Neuronal stem cell (in vitro differentiated cells): ENCODE measurements around the gene RING1.

Experiments used
- DNase-seq: peaks from one replicate; pipeline ENCODE4 v3.0.0-alpha.2; 2013; ENCODE audit warnings: low spot score
- H2AFZ ChIP-seq: one replicate; pipeline ENCODE4 v1.6.1; 2013; ENCODE audit warnings: mild to moderate bottlenecking, low read length, inconsistent platforms
- H2AK5ac ChIP-seq: 2 replicates; pipeline ENCODE4 v1.6.1; 2013; ENCODE audit warnings: low read depth, mild to moderate bottlenecking, inconsistent platforms, low read length, moderate library complexity, mixed read lengths
- H2BK120ac ChIP-seq: 2 replicates; pipeline ENCODE4 v1.6.1; 2013; ENCODE audit warnings: low read depth, mild to moderate bottlenecking, inconsistent platforms, low read length, moderate library complexity, mixed read lengths
- H2BK12ac ChIP-seq: one replicate; pipeline ENCODE4 v1.6.1; 2013; ENCODE audit warnings: low read length, inconsistent platforms
- H2BK15ac ChIP-seq: 2 replicates; pipeline ENCODE4 v1.6.1; 2013; ENCODE audit warnings: mild to moderate bottlenecking, low read length, inconsistent platforms, mixed read lengths
- H2BK5ac ChIP-seq: one replicate; pipeline ENCODE4 v1.6.1; 2013; ENCODE audit warnings: inconsistent platforms, mild to moderate bottlenecking, low read length, moderate library complexity
- H3K14ac ChIP-seq: one replicate; pipeline ENCODE4 v1.6.1; 2013; ENCODE audit warnings: low read length, inconsistent platforms
- H3K18ac ChIP-seq: 2 replicates; pipeline ENCODE4 v1.6.1; 2013; ENCODE audit warnings: low read length, inconsistent platforms
- H3K23ac ChIP-seq: 2 replicates; pipeline ENCODE4 v1.6.1; 2013; ENCODE audit warnings: low read depth, mild to moderate bottlenecking, mixed read lengths, low read length, inconsistent platforms; ENCODE audit not compliant: poor library complexity
- H3K27ac ChIP-seq: replicated peaks from 3 replicates; pipeline ENCODE4 v1.5.1; 2013; ENCODE audit warnings: low read length, inconsistent platforms
- H3K27me3 ChIP-seq, 3 experiments: 2 replicates each; pipeline ENCODE4 v1.6.1; 2013; ENCODE audit warnings: low read length in 3 of 3, mild to moderate bottlenecking in 2 of 3, inconsistent platforms in 1 of 3, low read depth in 1 of 3, mixed read lengths in 1 of 3, moderate library complexity in 1 of 3; ENCODE audit not compliant: control insufficient read depth in 3 of 3, insufficient read depth in 3 of 3
- H3K36me3 ChIP-seq, 2 donors: replicated peaks in 1 of 2; 2 replicates each; pipeline ENCODE4 v1.6.1; 2013; ENCODE audit warnings: low read length in 2 of 2; ENCODE audit not compliant: control insufficient read depth in 2 of 2, insufficient read depth in 2 of 2
- H3K4ac ChIP-seq: 2 replicates; pipeline ENCODE4 v1.6.1; 2013; ENCODE audit warnings: inconsistent platforms, mild to moderate bottlenecking, low read length, moderate library complexity
- H3K4me1 ChIP-seq, 2 donors: 1 replicate in 1 of 2; 2 replicates in 1 of 2; pipeline ENCODE4 v1.6.1; 2013; ENCODE audit warnings: low read length in 2 of 2, low read depth in 1 of 2; ENCODE audit not compliant: control insufficient read depth in 2 of 2, insufficient read depth in 1 of 2
- H3K4me2 ChIP-seq: one replicate; pipeline ENCODE4 v1.6.1; 2013; ENCODE audit warnings: mild to moderate bottlenecking, low read length, inconsistent platforms; ENCODE audit not compliant: insufficient read depth, poor library complexity, severe bottlenecking
- H3K4me3 ChIP-seq, 2 donors: 2 replicates each; pipeline ENCODE4 v1.5.1; 2013; ENCODE audit warnings: low read length in 2 of 2, mild to moderate bottlenecking in 2 of 2, inconsistent platforms in 1 of 2, moderate library complexity in 1 of 2
- H3K79me1 ChIP-seq: one replicate; pipeline ENCODE4 v1.6.1; 2013; ENCODE audit warnings: low read depth, mild to moderate bottlenecking, inconsistent platforms, low read length, moderate library complexity
- H3K9ac ChIP-seq: one replicate; pipeline ENCODE4 v1.6.1; 2013; ENCODE audit warnings: mild to moderate bottlenecking, low read depth, low read length, inconsistent platforms; ENCODE audit not compliant: poor library complexity
- H3K9me3 ChIP-seq, 2 donors: replicated peaks in 1 of 2; 2 replicates each; pipeline versions ENCODE3 to v1.6.1; 2013; ENCODE audit warnings: low read length in 2 of 2, mild to moderate bottlenecking in 2 of 2, inconsistent platforms in 1 of 2, low read depth in 1 of 2, mixed read lengths in 1 of 2, moderate library complexity in 1 of 2; ENCODE audit not compliant: control insufficient read depth in 2 of 2, insufficient read depth in 1 of 2
- H4K8ac ChIP-seq: one replicate; pipeline ENCODE4 v1.6.1; 2013; ENCODE audit warnings: low read depth, mild to moderate bottlenecking, inconsistent platforms, low read length, moderate library complexity
- H4K91ac ChIP-seq: one replicate; pipeline ENCODE4 v1.6.1; 2013; ENCODE audit warnings: low read length, low read depth, mild to moderate bottlenecking, inconsistent platforms; ENCODE audit not compliant: poor library complexity
- WGBS, 2 donors: extraction: QIAGEN DNeasy Blood & Tissue Kit; methylation state at CpG; one replicate each; pipeline ENCODE4 v1.1.7; 2013; ENCODE audit warnings: missing lambda C conversion rate in 2 of 2, mixed read lengths in 1 of 2; ENCODE audit not compliant: insufficient read length in 2 of 2, insufficient replicate concordance in 1 of 2; ENCODE audit errors: extremely low coverage in 2 of 2; 5-methylcytosine and 5-hydroxymethylcytosine counted together

Gene RING1

DNA sequence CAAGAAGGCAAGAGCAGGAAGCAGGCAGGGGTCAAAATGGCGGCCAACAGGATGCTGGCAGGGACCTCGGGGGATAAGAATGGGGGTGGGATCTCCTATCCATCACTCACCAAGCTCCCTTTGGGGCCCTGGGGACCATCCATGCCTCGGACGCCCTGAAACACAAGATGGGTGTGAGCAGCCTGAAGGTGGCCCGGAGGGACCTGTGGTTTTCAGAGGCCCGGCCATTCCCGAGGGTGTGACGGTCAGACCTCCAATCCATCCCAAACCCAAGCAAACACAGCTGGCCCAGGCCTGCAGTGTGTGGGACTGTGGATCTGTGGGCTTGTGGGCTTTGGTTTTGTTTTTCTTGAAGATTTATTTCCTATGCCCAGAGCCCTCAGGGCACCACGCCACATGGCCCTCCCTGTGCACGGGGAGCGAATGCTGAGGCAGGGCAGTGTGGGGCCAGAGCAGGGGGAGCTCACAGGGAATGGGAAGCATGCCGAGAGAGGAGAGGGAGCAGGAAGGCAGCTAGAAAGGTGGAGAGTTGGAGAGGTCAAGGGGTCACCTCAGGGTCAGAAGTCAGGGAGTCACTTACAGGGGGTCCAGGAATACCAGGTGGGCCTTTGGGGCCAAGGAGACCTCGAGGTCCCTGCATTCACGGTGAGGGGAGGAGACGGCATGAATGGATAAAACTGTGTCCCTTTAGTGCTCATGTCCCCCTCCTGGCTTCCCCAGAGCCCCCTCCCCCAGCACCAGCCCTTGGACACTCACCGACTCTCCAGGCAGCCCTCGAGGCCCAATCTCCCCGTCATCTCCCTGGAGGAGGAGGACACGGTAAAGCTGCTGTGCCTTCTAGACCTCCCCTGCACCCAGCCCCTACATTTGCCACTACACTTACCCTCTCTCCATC lies 30.5 kb upstream of the RING1 start:
- H3K9ac ChIP-seq: peak overlapping the region; percentile 4
- H3K9me3 ChIP-seq: peaks cover 0 to under 1% of the 10 kb centered on the region in 2 donors
- H3K14ac ChIP-seq: no peak overlapping the region
- H2BK120ac ChIP-seq: no peak overlapping the region
- H2BK12ac ChIP-seq: no peak overlapping the region
- H2AFZ ChIP-seq: no peak overlapping the region
- H3K27ac ChIP-seq: no peak overlapping the region
- H4K91ac ChIP-seq: no peak overlapping the region
- H4K8ac ChIP-seq: no peak overlapping the region
- H2BK5ac ChIP-seq: peak overlapping the region; percentile 29
- no CpG with 5 or more reads among the region's 19 CpGs for WGBS, 2 donors
- H3K4me2 ChIP-seq: no peak overlapping the region
- H3K23ac ChIP-seq: no peak overlapping the region
- DNase-seq: no peak
- no peaks in the 10 kb centered on the region for H3K36me3 ChIP-seq
- H3K4ac ChIP-seq: no peak overlapping the region
- peaks cover 2% of the 10 kb centered on the region for H3K79me1 ChIP-seq
- peak overlapping the region; percentile 85 for H2BK15ac ChIP-seq
- H3K27me3 ChIP-seq: peaks cover 0 to 10% (median 0%) of the 10 kb centered on the region in 3 experiments
- H2AK5ac ChIP-seq: peak overlapping the region; percentile 97
- peak overlapping the region; percentile 85 for H3K18ac ChIP-seq
- H3K4me1 ChIP-seq: peaks cover 0 to 3% of the 10 kb centered on the region in 2 donors
- no peak overlapping the region for H3K4me3 ChIP-seq

DNA sequence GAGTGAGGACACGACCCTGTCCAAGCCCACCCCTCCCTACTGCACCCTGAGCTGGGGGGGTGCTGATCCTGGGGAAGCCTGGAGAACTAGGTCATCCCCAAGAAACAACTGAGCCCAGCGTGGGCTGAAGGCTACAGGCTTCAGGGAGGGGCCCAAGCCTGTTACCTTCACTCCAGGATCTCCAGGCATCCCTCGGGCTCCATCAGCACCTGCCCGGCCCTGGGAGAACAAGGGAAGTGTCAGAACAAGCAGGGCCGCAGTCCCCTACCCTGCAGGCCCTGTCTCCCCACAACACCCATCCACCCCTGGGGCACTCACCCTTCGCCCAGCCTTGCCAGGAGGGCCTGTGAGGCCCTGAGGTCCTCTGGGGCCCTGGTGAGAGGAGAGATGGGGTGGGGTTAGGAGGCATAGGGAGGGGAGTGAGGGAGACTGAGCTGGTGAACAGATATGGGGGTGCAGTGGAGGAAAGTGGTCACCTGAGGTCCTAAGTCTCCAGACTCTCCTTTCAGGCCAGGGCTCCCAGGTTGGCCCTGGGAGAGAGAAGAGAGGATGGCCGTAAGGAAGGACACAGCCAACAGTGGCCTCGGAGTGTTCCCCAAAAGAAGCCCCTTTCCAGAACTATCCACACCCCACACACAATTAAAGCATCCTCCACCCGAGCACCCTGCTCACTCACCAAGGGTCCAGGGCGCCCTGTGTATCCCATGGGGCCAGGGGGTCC lies 29.4 kb upstream of the RING1 start:
- WGBS, 2 donors: no CpG with 5 or more reads among the region's 10 CpGs
- peaks cover 0 to 8% of the 10 kb centered on the region in 2 donors for H3K9me3 ChIP-seq
- peaks cover 0 to 3% of the 10 kb centered on the region in 2 donors for H3K4me1 ChIP-seq
- no peak overlapping the region for H4K91ac ChIP-seq
- H2BK5ac ChIP-seq: peak overlapping the region; percentile 19
- H3K36me3 ChIP-seq: no peaks in the 10 kb centered on the region
- no peaks in the 10 kb centered on the region for H3K79me1 ChIP-seq
- peak overlapping the region; percentile 52 for H3K18ac ChIP-seq
- no peak overlapping the region for H2AFZ ChIP-seq
- no peak overlapping the region for H3K27ac ChIP-seq
- H2BK12ac ChIP-seq: peak overlapping the region; percentile 31
- peaks cover 0 to 10% (median 0%) of the 10 kb centered on the region in 3 experiments for H3K27me3 ChIP-seq
- no peak overlapping the region for H2BK120ac ChIP-seq
- H3K4me2 ChIP-seq: no peak overlapping the region
- no peak overlapping the region for H3K4ac ChIP-seq
- H3K4me3 ChIP-seq: no peak overlapping the region
- H2BK15ac ChIP-seq: peak overlapping the region; percentile 42
- no peak overlapping the region for H4K8ac ChIP-seq
- H3K9ac ChIP-seq: no peak overlapping the region
- H3K23ac ChIP-seq: no peak overlapping the region
- no peak overlapping the region for H3K14ac ChIP-seq
- H2AK5ac ChIP-seq: peak overlapping the region; percentile 97
- no peak for DNase-seq

DNA sequence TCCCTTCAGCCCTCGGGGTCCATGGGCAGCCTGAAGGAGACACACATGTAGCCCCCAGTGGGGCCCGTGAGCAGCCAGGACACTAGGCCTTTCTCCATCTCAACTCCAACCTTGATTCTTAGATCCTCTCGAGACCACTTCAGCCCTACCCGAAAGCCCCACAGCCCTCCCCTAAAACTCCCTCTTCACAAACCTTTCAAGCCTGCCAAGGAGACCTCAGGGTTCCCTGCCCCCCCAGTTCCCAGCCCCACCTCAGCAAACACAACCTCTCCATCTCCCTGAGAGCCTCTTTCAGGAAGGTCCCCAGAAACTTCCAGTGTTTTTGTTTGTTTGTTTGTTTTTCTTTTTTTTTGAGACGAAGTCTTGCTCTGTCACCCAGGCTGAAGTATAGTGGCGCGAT lies 27.2 kb upstream of the RING1 start:
- Histone ChIP-seq H3K27me3 (peaks cover 0 to 10% (median 0%) of the 10 kb centered on the region in 3 experiments), H3K9ac (no peak overlapping the region), H3K4me2 (no peak overlapping the region), H3K23ac (no peak overlapping the region), H3K27ac (no peak overlapping the region), H3K79me1 (no peaks in the 10 kb centered on the region), H3K9me3 (peaks cover 0 to 10% of the 10 kb centered on the region in 2 donors), H3K36me3 (no peaks in the 10 kb centered on the region), H3K4ac (no peak overlapping the region), H2AFZ (no peak overlapping the region), H4K8ac (no peak overlapping the region), H2BK12ac (no peak overlapping the region), H3K14ac (no peak overlapping the region), H3K4me1 (peaks cover 0 to 3% of the 10 kb centered on the region in 2 donors), H2AK5ac (peak overlapping the region; percentile 8), H4K91ac (no peak overlapping the region), H2BK120ac (no peak overlapping the region), H3K18ac (no peak overlapping the region), H2BK5ac (peak overlapping the region; percentile 88), H3K4me3 (no peak overlapping the region), H2BK15ac (no peak overlapping the region)
- no CpG with 5 or more reads among the region's 7 CpGs for WGBS, 2 donors
- DNase-seq: no peak
